GM23338 (cell line): ENCODE measurements around the gene AKNA. TPM values are rescaled to one million over a fixed set of nuclear protein-coding genes. Genes with fewer than 3 reads are reported as not detected.
A peak's percentile ranks its signal among the peaks of the same experiment; 100 is the strongest.

ENCODE experiments used
- ATAC-seq: fragments of 200-7000 bp; cut with Tn5 transposase; 3 replicates; pipeline ENCODE4 v1.9.1; 2020
- DNase-seq: peaks from one replicate; pipeline ENCODE4 v3.0.0-alpha.2; 2015; ENCODE audit warnings: low spot score
- H2AFZ ChIP-seq: fragments of 200-600 bp; sonication (generic); 2 replicates; pipeline ENCODE4 v1.8.0; 2016; ENCODE audit warnings: antibody characterized with exemption, mild to moderate bottlenecking, moderate library complexity
- H3F3A ChIP-seq: fragments of 200-600 bp; sonication (generic); replicated peaks from 2 replicates; pipeline ENCODE4 v1.8.0; 2017; ENCODE audit warnings: antibody characterized with exemption, mixed run types, low read depth
- H3K27ac ChIP-seq: fragments of 200-600 bp; sonication (generic); 2 replicates; pipeline ENCODE4 v1.6.1; 2016; ENCODE audit warnings: low read depth
- H3K27me3 ChIP-seq: fragments of 200-600 bp; sonication (generic); 2 replicates; pipeline ENCODE4 v1.8.0; 2016; ENCODE audit warnings: mild to moderate bottlenecking, mixed run types, moderate library complexity; ENCODE audit not compliant: insufficient read depth
- H3K36me3 ChIP-seq: fragments of 200-600 bp; sonication (generic); 2 replicates; pipeline ENCODE4 v1.8.0; 2016; ENCODE audit warnings: mild to moderate bottlenecking; ENCODE audit not compliant: insufficient read depth
- H3K4me1 ChIP-seq: fragments of 200-600 bp; sonication (generic); 2 replicates; pipeline ENCODE4 v1.8.0; 2016; ENCODE audit warnings: mild to moderate bottlenecking, moderate library complexity; ENCODE audit not compliant: insufficient read depth
- H3K4me2 ChIP-seq: fragments of 200-600 bp; sonication (generic); 2 replicates; pipeline ENCODE4 v1.7.1; 2017; ENCODE audit warnings: mixed run types
- H3K4me3 ChIP-seq: fragments of 200-600 bp; sonication (generic); 2 replicates; pipeline ENCODE4 v1.6.1; 2016; ENCODE audit warnings: mixed run types
- H3K79me2 ChIP-seq: fragments of 200-600 bp; sonication (generic); replicated peaks from 2 replicates; pipeline ENCODE4 v1.8.0; 2017; ENCODE audit warnings: mild to moderate bottlenecking; ENCODE audit not compliant: insufficient read depth
- H3K9me2 ChIP-seq: fragments of 200-600 bp; sonication (generic); 2 replicates; pipeline ENCODE4 v1.8.0; 2017; ENCODE audit not compliant: insufficient read depth
- H4K20me1 ChIP-seq: fragments of 200-600 bp; sonication (generic); replicated peaks from 2 replicates; pipeline ENCODE4 v1.8.0; 2017; ENCODE audit warnings: mild to moderate bottlenecking; ENCODE audit not compliant: insufficient read depth
- H3K27ac Mint-ChIP-seq: 2 replicates; pipeline ENCODE4 v1.8.0; 2020; ENCODE audit warnings: inconsistent platforms, mild to moderate bottlenecking, moderate library complexity, mixed read lengths
- H3K27me3 Mint-ChIP-seq: 3 replicates; pipeline ENCODE4 v1.8.0; 2022; ENCODE audit warnings: low read depth, mild to moderate bottlenecking, moderate library complexity, mixed read lengths, inconsistent platforms; ENCODE audit not compliant: insufficient read depth, poor library complexity
- H3K36me3 Mint-ChIP-seq: 3 replicates; pipeline ENCODE4 v1.8.0; 2021; ENCODE audit warnings: low read depth, mild to moderate bottlenecking, inconsistent platforms, moderate library complexity, mixed read lengths
- H3K4me1 Mint-ChIP-seq: 3 replicates; pipeline ENCODE4 v1.8.0; 2020; ENCODE audit warnings: mild to moderate bottlenecking, inconsistent platforms, mixed read lengths
- H3K4me3 Mint-ChIP-seq: 3 replicates; pipeline ENCODE4 v1.8.0; 2021; ENCODE audit warnings: moderate library complexity, mild to moderate bottlenecking, inconsistent platforms, mixed read lengths
- H3K9me3 Mint-ChIP-seq: 3 replicates; pipeline ENCODE4 v1.8.0; 2020; ENCODE audit warnings: moderate library complexity, mild to moderate bottlenecking, inconsistent platforms, mixed read lengths
- CREB1 ChIP-seq: fragments of 250-450 bp; sonication (Bioruptor Pico); IDR thresholded peaks from 2 replicates; pipeline ENCODE4 v1.5.0; 2020; ENCODE audit warnings: low read depth, mild to moderate bottlenecking, moderate library complexity
- CTCF ChIP-seq, 2 experiments: fragments of 200-600 bp in 1 of 2; sonication (generic) in 1 of 2; conservative IDR thresholded peaks; 2 replicates each; pipeline versions ENCODE4 v1.5.1 to v1.6.1; 2016 to 2017; ENCODE audit warnings: antibody characterized with exemption in 2 of 2, low read depth in 2 of 2, mild to moderate bottlenecking in 2 of 2, moderate library complexity in 1 of 2
- EZH2 ChIP-seq: fragments of 200-600 bp; sonication (generic); IDR thresholded peaks from one replicate; pipeline ENCODE4 v1.8.0; 2017; ENCODE audit warnings: antibody characterized with exemption, mild to moderate bottlenecking, low read depth; ENCODE audit not compliant: unreplicated experiment
- EZH2phosphoT487 ChIP-seq: fragments of 200-600 bp; sonication (generic); IDR thresholded peaks from one replicate; pipeline ENCODE4 v1.8.1; 2018; ENCODE audit warnings: antibody characterized with exemption; ENCODE audit not compliant: unreplicated experiment
- JUNB ChIP-seq: IDR thresholded peaks from one replicate; pipeline ENCODE4 v1.6.1; 2016; ENCODE audit warnings: antibody characterized with exemption; ENCODE audit not compliant: unreplicated experiment
- NANOG ChIP-seq: IDR thresholded peaks from 2 replicates; pipeline ENCODE4 v1.6.1; 2016; ENCODE audit warnings: antibody characterized with exemption, borderline replicate concordance
- POLR2AphosphoS5 ChIP-seq: IDR thresholded peaks from 2 replicates; pipeline ENCODE4 v1.6.1; 2016; ENCODE audit warnings: antibody characterized with exemption, low read depth
- STAT1 ChIP-seq: IDR thresholded peaks from one replicate; pipeline ENCODE4 v1.6.1; 2016; ENCODE audit warnings: antibody characterized with exemption; ENCODE audit not compliant: unreplicated experiment
- ZNF114 ChIP-seq: fragments of 250-450 bp; sonication (Bioruptor Pico); IDR thresholded peaks from 2 replicates; pipeline ENCODE4 v1.5.0; 2020; ENCODE audit warnings: mild to moderate bottlenecking, moderate library complexity
- ZNF331 ChIP-seq: fragments of 250-450 bp; sonication (Bioruptor Pico); IDR thresholded peaks from 2 replicates; pipeline ENCODE4 v1.5.0; 2020; ENCODE audit warnings: low read depth, mild to moderate bottlenecking, moderate library complexity
- polyA plus RNA-seq: library from polyadenylated mRNA; unstranded; fragments of >200 nt; fragmentation: Nextera tagmentation; extraction: Ambion mirVana; gene quantifications from 2 replicates; pipeline ENCODE4 v1.2.1, GENCODE V29; 2016
- total RNA-seq: library from RNA; depleted of rRNA; stranded (reverse); fragments of >200 nt; shearing (Covaris generic); gene quantifications from 2 replicates; pipeline ENCODE4 v1.2.3, GENCODE V29; 2014
- TF ChIP-seq, protein P1 (sequence below): IDR thresholded peaks from one replicate; pipeline ENCODE4 v1.6.1; 2018; ENCODE audit warnings: antibody characterized with exemption; ENCODE audit not compliant: unreplicated experiment
- TF ChIP-seq, protein P2 (sequence below): fragments of 250-450 bp; sonication (Bioruptor Pico); IDR thresholded peaks from 2 replicates; pipeline ENCODE4 v1.5.0; 2020; ENCODE audit warnings: mild to moderate bottlenecking, moderate library complexity
- TF ChIP-seq, protein P3 (sequence below): IDR thresholded peaks from 2 replicates; pipeline ENCODE4 v1.6.1; 2016; ENCODE audit warnings: antibody characterized with exemption

The AKNA gene
- total and polyA plus RNA-seq, 2 experiments from 2014 or later, result 9.0 to 28.1 TPM

GRCh38 chr9:114396558-114397218 is 8.9 kb upstream of the AKNA start:
- H3K27me3 ChIP-seq, result no peaks in the 10 kb centered on the region
- peak overlapping the region; percentile 93 for H3K4me2 ChIP-seq
- no peaks in the 10 kb centered on the region for H3K9me2 ChIP-seq
- H3K4me3 ChIP-seq, result peak overlapping the region; percentile 93
- no peaks in the 10 kb centered on the region; the same call in 1 of the 2 replicates for H3K79me2 ChIP-seq
- H3K27ac Mint-ChIP-seq, result peak overlapping the region; percentile 94
- peaks cover 5% of the 10 kb centered on the region; the same call in 1 of the 2 replicates for H4K20me1 ChIP-seq
- ATAC-seq (no peak), DNase-seq (peak; percentile 49)
- TF ChIP-seq JUNB (no peak), CTCF (conservative IDR thresholded peaks at IDR 0.05; ENCODE audit: low read depth in 2 of 2) (no peak), CREB1 (CRISPR knock-in tag) (no peak), POLR2AphosphoS5 (no peak), ZNF114 (CRISPR knock-in tag) (no peak), ZNF331 (no peak), EZH2phosphoT487 (no peak), STAT1 (no peak), EZH2 (no peak), NANOG (no peak)
- TF ChIP-seq, protein P1, sequence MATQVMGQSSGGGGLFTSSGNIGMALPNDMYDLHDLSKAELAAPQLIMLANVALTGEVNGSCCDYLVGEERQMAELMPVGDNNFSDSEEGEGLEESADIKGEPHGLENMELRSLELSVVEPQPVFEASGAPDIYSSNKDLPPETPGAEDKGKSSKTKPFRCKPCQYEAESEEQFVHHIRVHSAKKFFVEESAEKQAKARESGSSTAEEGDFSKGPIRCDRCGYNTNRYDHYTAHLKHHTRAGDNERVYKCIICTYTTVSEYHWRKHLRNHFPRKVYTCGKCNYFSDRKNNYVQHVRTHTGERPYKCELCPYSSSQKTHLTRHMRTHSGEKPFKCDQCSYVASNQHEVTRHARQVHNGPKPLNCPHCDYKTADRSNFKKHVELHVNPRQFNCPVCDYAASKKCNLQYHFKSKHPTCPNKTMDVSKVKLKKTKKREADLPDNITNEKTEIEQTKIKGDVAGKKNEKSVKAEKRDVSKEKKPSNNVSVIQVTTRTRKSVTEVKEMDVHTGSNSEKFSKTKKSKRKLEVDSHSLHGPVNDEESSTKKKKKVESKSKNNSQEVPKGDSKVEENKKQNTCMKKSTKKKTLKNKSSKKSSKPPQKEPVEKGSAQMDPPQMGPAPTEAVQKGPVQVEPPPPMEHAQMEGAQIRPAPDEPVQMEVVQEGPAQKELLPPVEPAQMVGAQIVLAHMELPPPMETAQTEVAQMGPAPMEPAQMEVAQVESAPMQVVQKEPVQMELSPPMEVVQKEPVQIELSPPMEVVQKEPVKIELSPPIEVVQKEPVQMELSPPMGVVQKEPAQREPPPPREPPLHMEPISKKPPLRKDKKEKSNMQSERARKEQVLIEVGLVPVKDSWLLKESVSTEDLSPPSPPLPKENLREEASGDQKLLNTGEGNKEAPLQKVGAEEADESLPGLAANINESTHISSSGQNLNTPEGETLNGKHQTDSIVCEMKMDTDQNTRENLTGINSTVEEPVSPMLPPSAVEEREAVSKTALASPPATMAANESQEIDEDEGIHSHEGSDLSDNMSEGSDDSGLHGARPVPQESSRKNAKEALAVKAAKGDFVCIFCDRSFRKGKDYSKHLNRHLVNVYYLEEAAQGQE, result no peak
- TF ChIP-seq, protein P2, sequence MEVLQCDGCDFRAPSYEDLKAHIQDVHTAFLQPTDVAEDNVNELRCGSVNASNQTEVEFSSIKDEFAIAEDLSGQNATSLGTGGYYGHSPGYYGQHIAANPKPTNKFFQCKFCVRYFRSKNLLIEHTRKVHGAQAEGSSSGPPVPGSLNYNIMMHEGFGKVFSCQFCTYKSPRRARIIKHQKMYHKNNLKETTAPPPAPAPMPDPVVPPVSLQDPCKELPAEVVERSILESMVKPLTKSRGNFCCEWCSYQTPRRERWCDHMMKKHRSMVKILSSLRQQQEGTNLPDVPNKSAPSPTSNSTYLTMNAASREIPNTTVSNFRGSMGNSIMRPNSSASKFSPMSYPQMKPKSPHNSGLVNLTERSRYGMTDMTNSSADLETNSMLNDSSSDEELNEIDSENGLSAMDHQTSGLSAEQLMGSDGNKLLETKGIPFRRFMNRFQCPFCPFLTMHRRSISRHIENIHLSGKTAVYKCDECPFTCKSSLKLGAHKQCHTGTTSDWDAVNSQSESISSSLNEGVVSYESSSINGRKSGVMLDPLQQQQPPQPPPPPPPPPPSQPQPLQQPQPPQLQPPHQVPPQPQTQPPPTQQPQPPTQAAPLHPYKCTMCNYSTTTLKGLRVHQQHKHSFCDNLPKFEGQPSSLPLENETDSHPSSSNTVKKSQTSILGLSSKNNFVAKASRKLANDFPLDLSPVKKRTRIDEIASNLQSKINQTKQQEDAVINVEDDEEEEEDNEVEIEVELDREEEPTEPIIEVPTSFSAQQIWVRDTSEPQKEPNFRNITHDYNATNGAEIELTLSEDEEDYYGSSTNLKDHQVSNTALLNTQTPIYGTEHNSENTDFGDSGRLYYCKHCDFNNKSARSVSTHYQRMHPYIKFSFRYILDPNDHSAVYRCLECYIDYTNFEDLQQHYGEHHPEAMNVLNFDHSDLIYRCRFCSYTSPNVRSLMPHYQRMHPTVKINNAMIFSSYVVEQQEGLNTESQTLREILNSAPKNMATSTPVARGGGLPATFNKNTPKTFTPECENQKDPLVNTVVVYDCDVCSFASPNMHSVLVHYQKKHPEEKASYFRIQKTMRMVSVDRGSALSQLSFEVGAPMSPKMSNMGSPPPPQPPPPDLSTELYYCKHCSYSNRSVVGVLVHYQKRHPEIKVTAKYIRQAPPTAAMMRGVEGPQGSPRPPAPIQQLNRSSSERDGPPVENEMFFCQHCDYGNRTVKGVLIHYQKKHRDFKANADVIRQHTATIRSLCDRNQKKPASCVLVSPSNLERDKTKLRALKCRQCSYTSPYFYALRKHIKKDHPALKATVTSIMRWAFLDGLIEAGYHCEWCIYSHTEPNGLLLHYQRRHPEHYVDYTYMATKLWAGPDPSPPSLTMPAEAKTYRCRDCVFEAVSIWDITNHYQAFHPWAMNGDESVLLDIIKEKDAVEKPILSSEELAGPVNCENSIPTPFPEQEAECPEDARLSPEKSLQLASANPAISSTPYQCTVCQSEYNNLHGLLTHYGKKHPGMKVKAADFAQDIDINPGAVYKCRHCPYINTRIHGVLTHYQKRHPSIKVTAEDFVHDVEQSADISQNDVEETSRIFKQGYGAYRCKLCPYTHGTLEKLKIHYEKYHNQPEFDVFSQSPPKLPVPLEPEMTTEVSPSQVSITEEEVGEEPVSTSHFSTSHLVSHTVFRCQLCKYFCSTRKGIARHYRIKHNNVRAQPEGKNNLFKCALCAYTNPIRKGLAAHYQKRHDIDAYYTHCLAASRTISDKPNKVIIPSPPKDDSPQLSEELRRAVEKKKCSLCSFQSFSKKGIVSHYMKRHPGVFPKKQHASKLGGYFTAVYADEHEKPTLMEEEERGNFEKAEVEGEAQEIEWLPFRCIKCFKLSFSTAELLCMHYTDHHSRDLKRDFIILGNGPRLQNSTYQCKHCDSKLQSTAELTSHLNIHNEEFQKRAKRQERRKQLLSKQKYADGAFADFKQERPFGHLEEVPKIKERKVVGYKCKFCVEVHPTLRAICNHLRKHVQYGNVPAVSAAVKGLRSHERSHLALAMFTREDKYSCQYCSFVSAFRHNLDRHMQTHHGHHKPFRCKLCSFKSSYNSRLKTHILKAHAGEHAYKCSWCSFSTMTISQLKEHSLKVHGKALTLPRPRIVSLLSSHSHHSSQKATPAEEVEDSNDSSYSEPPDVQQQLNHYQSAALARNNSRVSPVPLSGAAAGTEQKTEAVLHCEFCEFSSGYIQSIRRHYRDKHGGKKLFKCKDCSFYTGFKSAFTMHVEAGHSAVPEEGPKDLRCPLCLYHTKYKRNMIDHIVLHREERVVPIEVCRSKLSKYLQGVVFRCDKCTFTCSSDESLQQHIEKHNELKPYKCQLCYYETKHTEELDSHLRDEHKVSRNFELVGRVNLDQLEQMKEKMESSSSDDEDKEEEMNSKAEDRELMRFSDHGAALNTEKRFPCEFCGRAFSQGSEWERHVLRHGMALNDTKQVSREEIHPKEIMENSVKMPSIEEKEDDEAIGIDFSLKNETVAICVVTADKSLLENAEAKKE (CRISPR knock-in tag), result no peak
- TF ChIP-seq, protein P3, sequence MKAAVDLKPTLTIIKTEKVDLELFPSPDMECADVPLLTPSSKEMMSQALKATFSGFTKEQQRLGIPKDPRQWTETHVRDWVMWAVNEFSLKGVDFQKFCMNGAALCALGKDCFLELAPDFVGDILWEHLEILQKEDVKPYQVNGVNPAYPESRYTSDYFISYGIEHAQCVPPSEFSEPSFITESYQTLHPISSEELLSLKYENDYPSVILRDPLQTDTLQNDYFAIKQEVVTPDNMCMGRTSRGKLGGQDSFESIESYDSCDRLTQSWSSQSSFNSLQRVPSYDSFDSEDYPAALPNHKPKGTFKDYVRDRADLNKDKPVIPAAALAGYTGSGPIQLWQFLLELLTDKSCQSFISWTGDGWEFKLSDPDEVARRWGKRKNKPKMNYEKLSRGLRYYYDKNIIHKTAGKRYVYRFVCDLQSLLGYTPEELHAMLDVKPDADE, result no peak
- no peak overlapping the region for H2AFZ ChIP-seq
- H3K27me3 Mint-ChIP-seq, result peaks cover 18% of the 10 kb centered on the region
- peak overlapping the region; percentile 73; the same call in 1 of the 2 replicates for H3K27ac ChIP-seq
- H3F3A ChIP-seq, result peaks cover 15% of the 10 kb centered on the region
- no peaks in the 10 kb centered on the region for H3K36me3 ChIP-seq
- H3K4me1 Mint-ChIP-seq, result peaks cover 41% of the 10 kb centered on the region
- H3K9me3 Mint-ChIP-seq, result no peaks in the 10 kb centered on the region
- peaks cover 20% of the 10 kb centered on the region; the same call in 1 of the 2 replicates for H3K4me1 ChIP-seq
- H3K36me3 Mint-ChIP-seq, result peaks cover 20% of the 10 kb centered on the region
- peak overlapping the region; percentile 94 for H3K4me3 Mint-ChIP-seq
